Smooth muscle cell (in vitro differentiated cells): ENCODE results near the gene APOA1. TPM values are rescaled to one million over a fixed set of nuclear protein-coding genes. Genes with fewer than 3 reads are reported as not detected.

Experiments
- DNase-seq: peaks from one replicate; lab custom pipeline; 2025; ENCODE audit not compliant: unreplicated experiment; lab: John Stamatoyannopoulos, UW
- H2AFZ ChIP-seq: fragments of 200-600 bp; sonication (generic); 2 replicates; pipeline ENCODE4 v1.6.0; 2016; ENCODE audit warnings: antibody characterized with exemption, low read depth, mild to moderate bottlenecking
- H3F3A ChIP-seq: fragments of 200-600 bp; sonication (generic); 2 replicates; pipeline ENCODE4 v1.6.0; 2017; ENCODE audit warnings: antibody characterized with exemption, low read depth
- H3K27ac ChIP-seq: fragments of 200-600 bp; sonication (generic); 2 replicates; pipeline ENCODE4 v1.5.1; 2016; ENCODE audit warnings: low read depth, mild to moderate bottlenecking
- H3K27me3 ChIP-seq: fragments of 200-600 bp; sonication (generic); 2 replicates; pipeline ENCODE4 v1.6.1; 2016; ENCODE audit warnings: low read depth, mild to moderate bottlenecking
- H3K36me3 ChIP-seq: fragments of 200-600 bp; sonication (generic); 2 replicates; pipeline ENCODE4 v1.5.1; 2016; ENCODE audit warnings: low read depth
- H3K4me1 ChIP-seq: fragments of 200-600 bp; sonication (generic); 2 replicates; pipeline ENCODE4 v1.5.1; 2016; ENCODE audit warnings: low read depth
- H3K4me2 ChIP-seq: fragments of 200-600 bp; sonication (generic); 2 replicates; pipeline ENCODE4 v1.6.0; 2016; ENCODE audit warnings: mild to moderate bottlenecking
- H3K4me3 ChIP-seq: fragments of 200-600 bp; sonication (generic); 2 replicates; pipeline ENCODE4 v1.5.1; 2016; ENCODE audit warnings: mild to moderate bottlenecking
- H3K79me2 ChIP-seq: fragments of 200-600 bp; sonication (generic); 2 replicates; pipeline ENCODE4 v1.6.0; 2016; ENCODE audit warnings: low read depth, mild to moderate bottlenecking
- H3K9ac ChIP-seq: fragments of 200-600 bp; sonication (generic); 2 replicates; pipeline ENCODE4 v1.6.0; 2016; ENCODE audit warnings: low read depth
- H3K9me3 ChIP-seq: fragments of 200-600 bp; sonication (generic); replicated peaks from 2 replicates; pipeline ENCODE4 v1.5.1; 2016; ENCODE audit warnings: low read depth
- H4K20me1 ChIP-seq: fragments of 200-600 bp; sonication (generic); 2 replicates; pipeline ENCODE4 v1.6.0; 2016; ENCODE audit warnings: low read depth
- CTCF ChIP-seq: fragments of 200-600 bp; sonication (generic); IDR thresholded peaks from 2 replicates; pipeline ENCODE4 v1.5.1; 2017; ENCODE audit warnings: borderline replicate concordance, mild to moderate bottlenecking, antibody characterized with exemption; ENCODE audit not compliant: insufficient read depth, poor library complexity, severe bottlenecking
- WGBS: methylation state at CpG from one replicate; pipeline ENCODE4 v1.1.7; 2016; ENCODE audit warnings: low lambda C conversion rate; 5-methylcytosine and 5-hydroxymethylcytosine counted together
- polyA plus RNA-seq: library from polyadenylated mRNA; unstranded; fragments of >200 nt; fragmentation: Nextera tagmentation; extraction: Ambion mirVana; gene quantifications from 2 replicates; pipeline ENCODE4 v1.2.1, GENCODE V29; 2016
- total RNA-seq: library from RNA; depleted of rRNA; stranded (reverse); fragments of >200 nt; gene quantifications from 2 replicates; pipeline ENCODE4 v1.2.3, GENCODE V29; 2014

APOA1 gene
- total and polyA plus RNA-seq, 2 experiments from 2014 or later, result 2.5 to 3.2 TPM

DNA sequence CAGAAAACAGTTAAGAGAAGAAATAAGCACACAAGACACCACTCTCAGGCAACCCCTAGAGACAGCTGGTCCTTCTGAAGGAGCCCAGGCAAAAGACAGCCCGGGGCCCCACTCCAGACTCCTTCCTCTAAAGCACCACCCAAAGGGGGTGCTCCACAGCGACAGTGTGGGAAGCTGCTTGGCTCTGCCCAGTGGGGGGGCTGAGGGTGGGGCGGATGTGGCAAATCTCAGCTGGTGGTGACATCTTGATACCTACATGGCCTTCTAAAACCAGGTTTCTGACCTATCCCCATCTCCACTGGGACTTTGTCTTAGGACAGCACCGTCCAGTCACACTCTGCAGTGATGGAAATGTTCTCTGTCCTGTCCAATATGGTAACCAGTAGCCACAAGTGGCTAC, 10.2 kb upstream of the APOA1 start:
- Histone ChIP-seq H3K36me3 (no peaks in the 10 kb centered on the region), H3K9ac (no peak overlapping the region), H4K20me1 (peaks cover 7% of the 10 kb centered on the region), H2AFZ (no peak overlapping the region), H3K27ac (no peak overlapping the region), H3K9me3 (no peaks in the 10 kb centered on the region), H3K27me3 (no peaks in the 10 kb centered on the region), H3F3A (no peaks in the 10 kb centered on the region), H3K79me2 (no peaks in the 10 kb centered on the region), H3K4me2 (no peak overlapping the region), H3K4me3 (no peak overlapping the region), H3K4me1 (no peaks in the 10 kb centered on the region)
- no peak for DNase-seq
- TF ChIP-seq CTCF, result no peak
- WGBS, result 99% methylated on average over 4 of the region's 4 CpGs

DNA sequence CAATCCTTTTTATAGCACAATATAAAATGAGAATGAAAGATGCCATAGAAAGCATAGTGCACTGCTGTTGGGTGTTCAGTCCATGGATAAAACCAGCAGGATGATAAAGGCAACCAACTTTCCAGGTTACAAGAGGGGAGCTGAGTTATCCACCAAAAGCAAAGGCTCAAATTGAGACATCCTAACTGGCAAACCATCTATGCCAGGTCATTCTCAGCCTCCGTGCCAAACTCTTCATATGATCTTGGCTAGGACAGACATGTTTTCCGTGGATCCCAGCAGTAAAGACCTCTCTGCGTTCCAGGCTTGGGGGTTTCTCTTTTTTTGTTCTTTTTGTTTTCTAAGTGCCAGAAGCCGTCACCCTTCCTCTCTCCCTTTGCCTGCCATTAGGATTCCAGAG, 7.3 kb upstream of the APOA1 start:
- WGBS, result 95% methylated on average over 4 of the region's 4 CpGs
- Histone ChIP-seq H3K27ac (no peak overlapping the region), H3K4me3 (no peak overlapping the region), H3K79me2 (no peaks in the 10 kb centered on the region), H3K4me1 (no peaks in the 10 kb centered on the region), H4K20me1 (no peaks in the 10 kb centered on the region), H3K4me2 (no peak overlapping the region), H3K9ac (no peak overlapping the region), H3F3A (no peaks in the 10 kb centered on the region), H3K36me3 (no peaks in the 10 kb centered on the region), H3K27me3 (no peaks in the 10 kb centered on the region), H3K9me3 (no peaks in the 10 kb centered on the region), H2AFZ (no peak overlapping the region)
- TF ChIP-seq CTCF, result no peak
- no peak for DNase-seq

DNA sequence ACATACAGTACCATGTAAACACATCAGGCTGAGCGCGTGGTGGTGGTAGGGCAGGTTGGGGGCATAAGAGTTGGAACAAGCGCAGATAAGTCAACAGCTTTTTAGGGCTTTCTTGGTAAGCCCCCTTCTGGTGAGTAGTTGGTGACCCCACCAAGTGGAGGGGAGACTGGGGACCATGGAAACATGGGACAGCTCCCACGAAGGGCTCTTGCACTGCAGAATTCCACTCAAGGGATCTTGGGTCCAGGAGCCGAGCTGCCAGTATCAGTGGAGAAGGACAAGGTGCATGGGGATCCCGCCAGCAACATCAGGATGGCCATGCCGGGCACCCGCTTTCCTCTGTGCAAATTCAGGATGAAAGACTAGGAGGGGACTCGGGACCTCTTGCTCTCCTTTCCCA, 6.2 kb upstream of the APOA1 start:
- no peak for TF ChIP-seq CTCF
- Histone ChIP-seq H3K4me1 (no peaks in the 10 kb centered on the region), H3K27me3 (no peaks in the 10 kb centered on the region), H3F3A (no peaks in the 10 kb centered on the region), H3K27ac (no peak overlapping the region), H3K9me3 (no peaks in the 10 kb centered on the region), H2AFZ (no peak overlapping the region), H3K9ac (no peak overlapping the region), H3K36me3 (no peaks in the 10 kb centered on the region), H3K4me2 (no peak overlapping the region), H4K20me1 (no peaks in the 10 kb centered on the region), H3K4me3 (no peak overlapping the region), H3K79me2 (no peaks in the 10 kb centered on the region)
- no peak for DNase-seq
- 98% methylated on average over 9 of the region's 9 CpGs for WGBS

DNA sequence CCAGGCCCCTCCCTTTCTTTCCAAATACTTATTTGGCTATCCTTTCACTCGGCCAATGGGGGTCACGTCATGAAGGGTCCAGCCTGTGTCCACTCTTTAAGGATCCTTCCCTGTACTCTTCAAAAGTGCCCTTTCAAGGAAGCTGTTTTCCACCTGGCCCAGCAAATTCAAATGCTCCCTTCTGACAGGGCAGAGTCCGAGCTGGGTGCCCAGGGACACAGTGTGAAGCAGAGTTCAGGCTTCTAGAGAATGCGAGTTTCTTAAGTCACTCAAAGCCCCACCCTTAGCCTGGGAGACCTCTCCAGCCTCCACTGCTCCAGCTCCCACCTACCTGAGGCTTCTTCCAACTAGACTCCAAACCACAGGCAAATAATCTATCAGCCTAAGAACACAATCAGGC, 5.5 kb upstream of the APOA1 start:
- H3K27ac ChIP-seq, result no peak overlapping the region
- H3K36me3 ChIP-seq, result no peaks in the 10 kb centered on the region
- H4K20me1 ChIP-seq, result no peaks in the 10 kb centered on the region
- no peak for DNase-seq
- no peak overlapping the region for H3K4me2 ChIP-seq
- H3K9me3 ChIP-seq, result no peaks in the 10 kb centered on the region
- no peaks in the 10 kb centered on the region for H3F3A ChIP-seq
- WGBS, result 90% methylated on average over 4 of the region's 4 CpGs
- no peak for TF ChIP-seq CTCF
- no peak overlapping the region for H3K4me3 ChIP-seq
- H2AFZ ChIP-seq, result no peak overlapping the region
- no peaks in the 10 kb centered on the region for H3K27me3 ChIP-seq
- no peaks in the 10 kb centered on the region for H3K79me2 ChIP-seq
- peaks cover 2% of the 10 kb centered on the region for H3K4me1 ChIP-seq
- no peak overlapping the region for H3K9ac ChIP-seq
